Esophagus muscularis mucosa (tissue), 4 donors: ENCODE results near the gene MAP1A. TPM values are rescaled to one million over a fixed set of nuclear protein-coding genes. Genes with fewer than 3 reads are reported as not detected.

Experiments used
- DNase-seq: peaks from one replicate; pipeline ENCODE4 v3.0.0-alpha.2; 2017; ENCODE audit errors: extremely low spot score
- H3K27ac ChIP-seq, 4 donors: fragments of 200-600 bp; sonication (generic); replicated peaks in 1 of 4; 1 replicate in 3 of 4; 2 replicates in 1 of 4; pipeline ENCODE4 v1.5.1; 2016 to 2019; ENCODE audit warnings: mild to moderate bottlenecking in 1 of 4
- H3K27me3 ChIP-seq, 4 donors: fragments of 200-600 bp; sonication (generic); one replicate each; pipeline versions ENCODE4 v1.5.1 to v1.6.0; 2016 to 2019
- H3K36me3 ChIP-seq, 4 donors: fragments of 200-600 bp; sonication (generic); one replicate each; pipeline ENCODE4 v1.5.1; 2016 to 2019
- H3K4me1 ChIP-seq, 4 donors: fragments of 200-600 bp; sonication (generic); one replicate each; pipeline ENCODE4 v1.5.1; 2016 to 2019
- H3K4me3 ChIP-seq, 4 donors: fragments of 200-600 bp; sonication (generic); 1 replicate in 2 of 4; 2 replicates in 2 of 4; pipeline ENCODE4 v1.5.1; 2016 to 2019; ENCODE audit warnings: mild to moderate bottlenecking in 4 of 4, moderate library complexity in 1 of 4
- H3K9me3 ChIP-seq, 4 donors: fragments of 200-600 bp; sonication (generic); 1 replicate in 3 of 4; 2 replicates in 1 of 4; pipeline ENCODE4 v1.5.1; 2016 to 2019
- EP300 ChIP-seq: sonication (generic); formaldehyde crosslinking; IDR thresholded peaks from one replicate; pipeline ENCODE4 v1.6.1; 2017; ENCODE audit warnings: antibody characterized with exemption
- POLR2A ChIP-seq: fragments of 450-650 bp; IDR thresholded peaks from one replicate; pipeline ENCODE4 v1.6.1; 2017; ENCODE audit warnings: antibody characterized with exemption, moderate library complexity, mild to moderate bottlenecking, low read depth
- POLR2AphosphoS5 ChIP-seq, 2 donors: sonication (generic); formaldehyde crosslinking; IDR thresholded peaks; one replicate each; pipeline ENCODE4 v1.6.1; 2017; ENCODE audit warnings: antibody characterized with exemption in 2 of 2
- WGBS: methylation state at CpG from one replicate; pipeline ENCODE4 v1.1.5; 2018; 5-methylcytosine and 5-hydroxymethylcytosine counted together
- intact Hi-C: fragments of 100-400 bp; cut with DNase I; formaldehyde crosslinking; loops from one replicate; pipeline ENCODE4 v1.15.1; 2023
- total RNA-seq, 4 donors: library from RNA; depleted of rRNA; stranded (reverse); fragments of >200 nt; gene quantifications; one replicate each; pipeline versions ENCODE4 v1.1.0 to v1.2.1, GENCODE V29; 2016
- TF ChIP-seq, protein P1 (sequence below), 3 experiments: fragments of 200-600 bp in 2 of 3; fragments of 450-650 bp in 1 of 3; sonication (generic) in 2 of 3; IDR thresholded peaks; one replicate each; pipeline ENCODE4 v1.5.1; 2017 to 2019; ENCODE audit warnings: antibody characterized with exemption in 3 of 3, mild to moderate bottlenecking in 2 of 3, moderate library complexity in 1 of 3

The MAP1A gene
- total RNA-seq, 4 donors from 2014 or later: 30.0 to 59.5 (median 37.4) TPM

DNA sequence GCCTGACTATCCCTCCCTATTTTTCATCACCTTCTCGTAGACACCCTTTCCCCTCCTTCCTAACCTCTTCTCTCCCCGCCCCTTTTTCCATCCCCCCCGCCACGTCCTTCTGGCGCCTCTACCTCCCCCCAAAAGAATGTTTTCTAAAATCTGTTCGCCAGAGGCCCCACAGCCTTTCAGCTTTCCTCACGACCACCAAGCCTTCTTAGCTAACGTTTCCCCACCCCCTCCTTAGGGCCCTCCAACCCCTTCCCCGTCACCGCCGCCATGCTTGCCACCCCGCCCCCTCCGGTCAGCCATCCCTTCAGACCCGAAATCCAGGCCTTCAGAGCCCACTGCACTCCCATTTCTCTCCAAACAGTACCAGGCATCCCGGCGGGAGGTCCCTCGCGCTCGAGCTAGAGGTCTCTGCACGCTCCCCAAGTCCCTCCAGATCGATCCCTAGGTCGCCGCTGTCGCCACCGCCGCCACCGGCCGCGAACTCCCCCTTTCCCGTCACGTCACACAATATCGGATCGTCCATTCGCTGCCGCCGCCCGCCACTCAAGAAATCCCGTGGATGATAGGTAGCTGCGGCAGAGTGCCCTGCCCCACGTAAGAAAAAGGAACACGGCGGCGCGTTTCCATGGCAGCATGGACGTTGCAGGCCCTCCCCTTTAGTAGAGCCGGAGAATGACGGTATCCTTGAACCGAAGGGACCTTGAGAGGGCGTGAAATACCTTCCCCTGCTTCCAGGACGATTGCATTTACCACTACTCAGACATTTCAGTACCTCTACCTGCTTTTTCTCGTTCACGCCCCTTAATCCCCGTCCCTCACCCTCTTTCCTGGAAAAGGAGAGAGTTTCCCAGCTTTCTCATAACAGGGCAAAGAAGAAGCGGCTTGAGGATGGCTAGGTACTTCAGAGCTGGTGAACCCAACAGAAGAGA is 24.5 kb upstream of the MAP1A start, which contains the start of gene TP53BP1:
TSS of gene TP53BP1 (minus strand) at position 484 of the 929 bp plus-strand sequence. CDS start at position 371, 113 bp downstream.
- peak; percentile 7 for TF ChIP-seq POLR2A
- no peak for TF ChIP-seq EP300
- TF ChIP-seq, protein P1, sequence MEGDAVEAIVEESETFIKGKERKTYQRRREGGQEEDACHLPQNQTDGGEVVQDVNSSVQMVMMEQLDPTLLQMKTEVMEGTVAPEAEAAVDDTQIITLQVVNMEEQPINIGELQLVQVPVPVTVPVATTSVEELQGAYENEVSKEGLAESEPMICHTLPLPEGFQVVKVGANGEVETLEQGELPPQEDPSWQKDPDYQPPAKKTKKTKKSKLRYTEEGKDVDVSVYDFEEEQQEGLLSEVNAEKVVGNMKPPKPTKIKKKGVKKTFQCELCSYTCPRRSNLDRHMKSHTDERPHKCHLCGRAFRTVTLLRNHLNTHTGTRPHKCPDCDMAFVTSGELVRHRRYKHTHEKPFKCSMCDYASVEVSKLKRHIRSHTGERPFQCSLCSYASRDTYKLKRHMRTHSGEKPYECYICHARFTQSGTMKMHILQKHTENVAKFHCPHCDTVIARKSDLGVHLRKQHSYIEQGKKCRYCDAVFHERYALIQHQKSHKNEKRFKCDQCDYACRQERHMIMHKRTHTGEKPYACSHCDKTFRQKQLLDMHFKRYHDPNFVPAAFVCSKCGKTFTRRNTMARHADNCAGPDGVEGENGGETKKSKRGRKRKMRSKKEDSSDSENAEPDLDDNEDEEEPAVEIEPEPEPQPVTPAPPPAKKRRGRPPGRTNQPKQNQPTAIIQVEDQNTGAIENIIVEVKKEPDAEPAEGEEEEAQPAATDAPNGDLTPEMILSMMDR (IDR thresholded peaks at IDR 0.05): peak in 1 of 3 experiments; percentile 14
- peak; percentile 76 for TF ChIP-seq POLR2AphosphoS5 (IDR thresholded peaks at IDR 0.05)
- Histone ChIP-seq H3K27me3 (no peaks in the 10 kb centered on the region), H3K9me3 (no peaks in the 10 kb centered on the region), H3K4me1 (peaks cover 24 to 48% (median 28%) of the 10 kb centered on the region in 4 donors), H3K4me3 (peak within 1 kb of the TSS; percentile 70 to 98 (median 86)), H3K27ac (peak within 1 kb of the TSS; percentile 79 to 92 (median 90)), H3K36me3 (peaks cover 0 to 26% (median 17%) of the 10 kb centered on the region in 4 donors)
- intact Hi-C loops: no loop called here
- DNase-seq: peak; percentile 99
- WGBS: 1% methylated on average over 40 of the region's 54 CpGs

DNA sequence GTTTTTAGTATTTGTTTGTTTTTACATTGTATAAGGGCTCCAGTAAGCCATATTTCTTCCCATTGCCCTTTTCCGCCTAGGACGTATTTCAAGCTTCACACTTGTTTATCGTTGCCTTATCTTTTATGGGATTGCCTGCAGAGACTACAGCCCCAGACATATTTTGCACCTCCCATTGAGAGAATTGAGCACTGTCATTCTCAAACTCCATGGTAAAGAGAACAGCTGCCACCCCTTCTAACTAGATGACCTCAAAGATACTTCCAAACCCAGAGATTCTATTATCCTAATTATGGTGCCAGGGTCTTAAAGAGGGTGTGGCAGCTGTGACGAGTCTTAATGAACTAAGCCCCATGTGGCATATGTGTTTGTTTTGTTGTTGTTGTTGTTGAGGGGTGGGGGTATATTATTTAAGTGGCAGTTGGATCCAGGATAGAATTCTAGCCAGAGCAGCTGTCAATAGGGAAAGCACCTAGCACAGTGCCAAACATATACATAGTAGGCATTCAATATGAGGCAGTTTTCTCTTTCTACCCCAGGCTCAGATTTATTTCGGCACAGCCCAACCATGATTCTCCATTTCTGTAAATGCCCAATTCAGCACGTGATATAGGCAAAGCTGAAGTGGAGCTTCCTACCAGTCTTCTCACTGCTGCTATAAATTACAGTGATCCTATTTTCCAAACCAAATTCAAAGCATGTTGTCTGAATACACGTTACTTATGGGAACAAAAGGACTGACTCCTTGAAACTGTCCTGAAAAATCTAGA is 23.5 kb upstream of the MAP1A start:
- intact Hi-C loops: no loop called here
- DNase-seq: no peak
- TF ChIP-seq, protein P1 (IDR thresholded peaks at IDR 0.05): no peak
- TF ChIP-seq EP300 (no peak), POLR2A (no peak), POLR2AphosphoS5 (IDR thresholded peaks at IDR 0.05) (no peak)
- Histone ChIP-seq H3K9me3 (no peaks in the 10 kb centered on the region), H3K36me3 (peaks cover 0 to 18% (median 12%) of the 10 kb centered on the region in 4 donors), H3K4me3 (peak overlapping the region; percentile 70 to 98 (median 86)), H3K4me1 (peaks cover 24 to 42% (median 28%) of the 10 kb centered on the region in 4 donors), H3K27ac (peak overlapping the region; percentile 79 to 92 (median 90)), H3K27me3 (no peaks in the 10 kb centered on the region)
- WGBS: 69% methylated on average over 7 of the region's 7 CpGs

DNA sequence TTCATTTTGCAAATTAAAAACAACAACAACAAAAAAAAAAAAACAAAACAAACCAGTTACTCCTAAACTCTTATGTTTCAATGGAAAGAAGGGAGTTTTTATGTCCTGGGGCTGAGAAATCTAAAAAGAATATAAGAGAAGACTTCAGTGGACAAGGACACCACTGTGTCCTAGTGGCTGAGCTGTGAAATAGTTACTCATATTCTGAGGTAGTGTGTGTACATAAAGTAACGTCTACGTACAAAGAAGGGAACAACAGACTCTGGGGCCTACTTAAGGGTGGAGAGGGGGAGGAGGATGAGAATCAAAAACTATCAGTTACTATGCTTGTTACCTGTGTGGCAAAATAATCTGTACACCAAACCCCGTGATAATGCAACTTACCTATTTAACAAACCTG is 18.4 kb upstream of the MAP1A start:
- Histone ChIP-seq H3K27me3 (no peaks in the 10 kb centered on the region), H3K36me3 (peaks cover 0 to 3% (median 0%) of the 10 kb centered on the region in 4 donors), H3K27ac (no peak overlapping the region), H3K4me3 (no peak overlapping the region), H3K4me1 (no peaks in the 10 kb centered on the region), H3K9me3 (no peaks in the 10 kb centered on the region)
- no peak for DNase-seq
- TF ChIP-seq, protein P1 (IDR thresholded peaks at IDR 0.05): no peak
- no peak for TF ChIP-seq POLR2AphosphoS5 (IDR thresholded peaks at IDR 0.05)
- no peak for TF ChIP-seq EP300
- no peak for TF ChIP-seq POLR2A
- 68% methylated on average over 3 of the region's 3 CpGs for WGBS
- intact Hi-C loops: no loop called here

DNA sequence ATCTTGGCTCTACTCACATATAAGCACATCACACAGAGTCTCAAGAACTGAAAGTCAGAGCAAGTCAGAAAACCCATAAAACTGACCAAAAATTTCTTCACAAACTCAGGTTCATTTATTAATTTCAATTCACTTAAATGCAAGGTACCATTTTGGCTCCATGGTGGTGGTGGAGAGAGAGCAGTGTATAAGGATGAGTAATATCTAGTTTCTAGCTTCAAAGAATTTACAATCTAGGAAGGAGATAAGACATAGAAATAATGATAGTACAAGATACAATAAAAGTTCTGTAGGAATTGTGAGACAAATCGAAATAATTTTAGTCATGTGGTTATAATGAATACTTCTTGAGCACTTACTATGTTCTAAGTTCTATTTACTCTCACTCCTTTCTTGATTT is 17.8 kb upstream of the MAP1A start:
- 92% methylated on average over 1 of the region's 1 CpG for WGBS
- no peak for DNase-seq

More for the DNA sequence above, 17.8 kb upstream of the MAP1A start:
- TF ChIP-seq POLR2A (no peak), POLR2AphosphoS5 (IDR thresholded peaks at IDR 0.05) (no peak), EP300 (no peak)
- TF ChIP-seq, protein P1 (IDR thresholded peaks at IDR 0.05): no peak
- peaks cover 0 to 3% (median 0%) of the 10 kb centered on the region in 4 donors for H3K36me3 ChIP-seq
- H3K4me1 ChIP-seq: no peaks in the 10 kb centered on the region
- H3K27me3 ChIP-seq: no peaks in the 10 kb centered on the region
- H3K9me3 ChIP-seq: no peaks in the 10 kb centered on the region
- intact Hi-C loops: no loop called here
- no peak overlapping the region for H3K4me3 ChIP-seq
- H3K27ac ChIP-seq: no peak overlapping the region
